Calu3 (cell line): ENCODE results near the gene PRKAG2. TPM values are rescaled to one million over a fixed set of nuclear protein-coding genes. Genes with fewer than 3 reads are reported as not detected.

Experiments used
- BruUV-seq: library from RNA; stranded (reverse); fragments of 400-500 nt; replicated peaks from 2 replicates; lab custom pipeline; 2021; lab: Mats Ljungman, UMichigan
- CTCF ChIA-PET: fragments of 300-600 bp; sonication (Branson Sonifier 250); formaldehyde crosslinking; loops from one replicate; lab custom pipeline; 2022; ENCODE audit warnings: antibody characterized with exemption; lab: Charles Lee
- DNase-seq: peaks from one replicate; pipeline ENCODE4 v3.0.0; 2022
- H3K27ac Mint-ChIP-seq: one replicate; pipeline ENCODE4 v1.8.0; 2022; ENCODE audit warnings: mixed read lengths; ENCODE audit not compliant: unreplicated experiment
- H3K27me3 Mint-ChIP-seq: one replicate; pipeline ENCODE4 v1.8.0; 2022; ENCODE audit warnings: mixed read lengths; ENCODE audit not compliant: unreplicated experiment
- H3K36me3 Mint-ChIP-seq: one replicate; pipeline ENCODE4 v1.8.0; 2022; ENCODE audit warnings: mild to moderate bottlenecking, moderate library complexity, mixed read lengths; ENCODE audit not compliant: insufficient read depth, unreplicated experiment
- H3K4me1 Mint-ChIP-seq: one replicate; pipeline ENCODE4 v1.8.0; 2022; ENCODE audit warnings: mild to moderate bottlenecking, low read depth, mixed read lengths; ENCODE audit not compliant: unreplicated experiment
- H3K4me3 Mint-ChIP-seq: one replicate; pipeline ENCODE4 v1.8.0; 2022; ENCODE audit warnings: mild to moderate bottlenecking, low read depth, moderate library complexity, mixed read lengths; ENCODE audit not compliant: unreplicated experiment
- H3K9me3 Mint-ChIP-seq: one replicate; pipeline ENCODE4 v1.8.0; 2022; ENCODE audit warnings: low read depth, mixed read lengths; ENCODE audit not compliant: unreplicated experiment
- intact Hi-C: fragments of 100-400 bp; cut with micrococcal nuclease; formaldehyde crosslinking; loops from one replicate; pipeline ENCODE4 v1.10.0; 2022; ENCODE audit not compliant: unreplicated experiment
- total RNA-seq: library from RNA; stranded (reverse); gene quantifications from 2 replicates; pipeline ENCODE4 v1.2.3, GENCODE V29; 2022
- TF ChIP-seq, protein P1 (sequence below): fragments of 200-600 bp; IDR thresholded peaks from one replicate; pipeline ENCODE4 v1.8.0; 2022; ENCODE audit warnings: antibody characterized with exemption; ENCODE audit not compliant: unreplicated experiment

PRKAG2 gene
- total RNA-seq, 1 experiment from 2014 or later, result 22.4 TPM

DNA sequence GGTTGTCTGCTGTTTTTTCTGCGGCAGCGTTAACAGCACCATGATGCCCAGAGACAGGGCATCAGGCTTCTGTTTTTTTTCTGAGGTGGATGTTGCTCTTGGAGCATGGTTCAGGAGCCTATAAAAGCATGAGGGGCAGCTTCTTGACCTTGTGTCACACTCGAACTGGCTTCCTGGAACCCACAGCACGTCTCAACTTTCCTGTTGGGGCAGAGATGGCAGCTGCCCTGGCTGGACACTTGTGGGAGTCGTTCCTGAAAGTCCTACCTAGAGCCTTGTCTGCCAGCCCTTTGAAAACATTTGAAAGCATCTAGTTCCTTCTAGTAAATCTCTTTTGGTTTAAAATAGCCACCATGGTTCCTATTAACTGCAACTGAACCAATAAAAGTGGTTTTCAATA is 28.9 kb upstream of the PRKAG2 start:
- intact Hi-C loops, result no loop called here
- no peak overlapping the region for H3K27ac Mint-ChIP-seq
- TF ChIP-seq, protein P1, sequence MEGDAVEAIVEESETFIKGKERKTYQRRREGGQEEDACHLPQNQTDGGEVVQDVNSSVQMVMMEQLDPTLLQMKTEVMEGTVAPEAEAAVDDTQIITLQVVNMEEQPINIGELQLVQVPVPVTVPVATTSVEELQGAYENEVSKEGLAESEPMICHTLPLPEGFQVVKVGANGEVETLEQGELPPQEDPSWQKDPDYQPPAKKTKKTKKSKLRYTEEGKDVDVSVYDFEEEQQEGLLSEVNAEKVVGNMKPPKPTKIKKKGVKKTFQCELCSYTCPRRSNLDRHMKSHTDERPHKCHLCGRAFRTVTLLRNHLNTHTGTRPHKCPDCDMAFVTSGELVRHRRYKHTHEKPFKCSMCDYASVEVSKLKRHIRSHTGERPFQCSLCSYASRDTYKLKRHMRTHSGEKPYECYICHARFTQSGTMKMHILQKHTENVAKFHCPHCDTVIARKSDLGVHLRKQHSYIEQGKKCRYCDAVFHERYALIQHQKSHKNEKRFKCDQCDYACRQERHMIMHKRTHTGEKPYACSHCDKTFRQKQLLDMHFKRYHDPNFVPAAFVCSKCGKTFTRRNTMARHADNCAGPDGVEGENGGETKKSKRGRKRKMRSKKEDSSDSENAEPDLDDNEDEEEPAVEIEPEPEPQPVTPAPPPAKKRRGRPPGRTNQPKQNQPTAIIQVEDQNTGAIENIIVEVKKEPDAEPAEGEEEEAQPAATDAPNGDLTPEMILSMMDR, result no peak
- H3K4me1 Mint-ChIP-seq, result no peaks in the 10 kb centered on the region
- no peaks in the 10 kb centered on the region for H3K36me3 Mint-ChIP-seq
- H3K4me3 Mint-ChIP-seq, result no peak overlapping the region
- no peak for DNase-seq
- peaks cover 88% of the 10 kb centered on the region for H3K27me3 Mint-ChIP-seq
- no TSS peak for BruUV-seq
- peaks cover 3% of the 10 kb centered on the region for H3K9me3 Mint-ChIP-seq
- CTCF ChIA-PET, result no interaction called here

DNA sequence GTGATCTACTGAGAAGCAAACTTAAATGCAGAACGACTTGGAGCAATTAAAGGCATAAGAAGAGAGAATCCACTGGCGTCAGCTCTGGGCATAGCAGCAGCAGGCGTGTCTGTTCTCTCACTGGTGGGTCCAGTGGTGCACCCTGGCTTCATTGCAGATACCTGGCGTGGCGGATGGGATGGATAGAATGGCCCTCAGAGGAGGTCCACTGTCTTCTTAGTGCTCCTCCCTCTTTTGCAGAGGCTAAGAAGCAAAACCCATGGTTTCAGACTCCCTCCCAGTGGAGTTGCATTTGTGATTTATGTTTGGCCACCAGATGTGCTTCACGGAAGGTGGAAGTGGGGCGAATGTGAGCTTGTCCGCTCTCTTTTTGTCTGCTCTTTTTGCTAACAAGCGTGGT is 28.4 kb upstream of the PRKAG2 start:
- Mint-ChIP-seq H3K4me3 (no peak overlapping the region), H3K9me3 (peaks cover 3% of the 10 kb centered on the region), H3K4me1 (no peaks in the 10 kb centered on the region), H3K27ac (no peak overlapping the region), H3K36me3 (no peaks in the 10 kb centered on the region), H3K27me3 (peaks cover 92% of the 10 kb centered on the region)
- DNase-seq, result no peak
- CTCF ChIA-PET, result no interaction called here
- intact Hi-C loops, result no loop called here
- no TSS peak for BruUV-seq
- TF ChIP-seq, protein P1, result no peak

DNA sequence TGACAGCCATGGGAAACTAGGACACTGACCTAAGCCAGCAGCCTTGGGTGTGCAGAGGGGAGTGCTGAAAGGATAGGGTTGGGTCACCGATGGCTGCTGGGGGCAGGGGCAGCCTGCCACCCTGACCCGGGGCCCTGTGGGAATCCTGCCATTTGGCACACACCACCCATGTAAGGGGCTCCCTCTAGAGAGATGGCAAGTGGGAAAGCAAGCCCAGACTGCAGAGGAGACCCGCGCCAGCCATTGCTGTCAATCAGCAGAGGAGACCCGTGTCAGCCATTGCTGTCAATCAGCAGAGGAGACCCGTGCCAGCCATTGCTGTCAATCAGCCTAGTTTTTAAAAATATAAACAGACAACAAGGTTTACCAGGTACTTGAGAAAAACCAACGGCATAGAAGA is 27.4 kb upstream of the PRKAG2 start:
- TF ChIP-seq, protein P1, result no peak
- no peak overlapping the region for H3K27ac Mint-ChIP-seq
- H3K4me1 Mint-ChIP-seq, result no peaks in the 10 kb centered on the region
- H3K36me3 Mint-ChIP-seq, result no peaks in the 10 kb centered on the region
- BruUV-seq, result no TSS peak
- H3K4me3 Mint-ChIP-seq, result no peak overlapping the region
- DNase-seq, result no peak
- CTCF ChIA-PET, result no interaction called here
- intact Hi-C loops, result no loop called here
- peaks cover 98% of the 10 kb centered on the region for H3K27me3 Mint-ChIP-seq
- peaks cover 3% of the 10 kb centered on the region for H3K9me3 Mint-ChIP-seq

DNA sequence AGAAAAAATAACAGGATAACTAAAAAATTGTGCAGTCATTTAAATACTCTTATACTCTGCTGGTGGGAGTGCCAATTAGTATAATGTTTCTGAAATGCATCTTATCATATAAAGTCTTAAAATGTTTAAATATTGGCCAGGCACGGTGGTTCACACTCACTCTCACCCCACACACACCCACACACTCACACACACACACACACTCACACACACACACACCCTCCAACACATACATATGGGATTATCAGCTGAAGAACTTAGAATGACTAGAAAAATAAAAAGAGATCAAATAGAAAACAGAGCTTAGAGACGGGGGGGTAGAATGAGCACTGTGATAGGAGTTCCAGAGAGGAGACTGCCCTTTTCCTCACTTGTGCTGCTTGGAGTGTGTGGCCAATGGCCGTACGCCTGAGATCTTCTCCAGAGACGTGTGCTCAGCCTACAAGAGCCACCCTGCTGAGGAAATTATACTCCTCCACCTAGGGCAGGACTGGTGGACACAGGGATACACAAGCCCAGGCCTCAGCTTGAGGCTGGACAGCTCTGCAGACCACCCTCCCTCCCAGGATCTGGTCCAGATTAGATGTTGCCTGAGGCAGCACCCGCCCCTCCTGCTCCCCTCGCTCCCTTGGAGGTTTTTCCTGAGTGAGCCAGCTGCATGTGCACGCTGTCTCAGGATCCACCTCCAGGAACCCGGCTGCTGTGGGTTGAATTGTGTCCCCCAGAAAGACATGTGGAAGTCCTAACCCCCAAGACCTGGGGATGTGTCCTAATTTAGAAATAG is 26.5 kb upstream of the PRKAG2 start:
- H3K4me1 Mint-ChIP-seq, result no peaks in the 10 kb centered on the region
- TF ChIP-seq, protein P1, result no peak
- H3K27ac Mint-ChIP-seq, result no peak overlapping the region
- intact Hi-C loops, result no loop called here
- H3K27me3 Mint-ChIP-seq, result peaks cover 98% of the 10 kb centered on the region
- H3K9me3 Mint-ChIP-seq, result peaks cover 3% of the 10 kb centered on the region
- no peaks in the 10 kb centered on the region for H3K36me3 Mint-ChIP-seq
- CTCF ChIA-PET, result no interaction called here
- DNase-seq, result no peak
- no peak overlapping the region for H3K4me3 Mint-ChIP-seq
- no TSS peak for BruUV-seq
